GM21367 (cell line): ENCODE measurements around the gene ZNF484.
"Not testable (repeated sequence)": the region's sequence is repeated elsewhere in the genome, so short reads cannot be mapped to it uniquely, and the experiment has no call there.

ENCODE experiments used
- ATAC-seq: cut with Tn5 transposase; IDR thresholded peaks from one replicate; pipeline ENCODE4 v1.9.1; 2021; ENCODE audit not compliant: unreplicated experiment

The ZNF484 gene

GRCh38 chr9:92864152-92864551 lies 13.7 kb downstream of the ZNF484 start:
- ATAC-seq: no peak

- no peak for ATAC-seq
These were observed 17.0 kb downstream of the ZNF484 start for GRCh38 chr9:92860867-92861266.

- no peak for ATAC-seq
These were observed 20.6 kb downstream of the ZNF484 start for GRCh38 chr9:92857236-92857635.

GRCh38 chr9:92853716-92854115 lies 24.1 kb downstream of the ZNF484 start:
- ATAC-seq: no peak

- no peak for ATAC-seq
These were observed 26.9 kb downstream of the ZNF484 start for GRCh38 chr9:92850898-92851297.

GRCh38 chr9:92848740-92849139 lies 29.1 kb downstream of the ZNF484 start:
- ATAC-seq: not testable (repeated sequence)

GRCh38 chr9:92846662-92847145 lies 31.1 kb downstream of the ZNF484 start:
- ATAC-seq: no peak

- ATAC-seq: not testable (repeated sequence)
These were observed 39.4 kb downstream of the ZNF484 start for GRCh38 chr9:92838411-92838810.

GRCh38 chr9:92837191-92837590 lies 40.6 kb downstream of the ZNF484 start:
- no peak for ATAC-seq

- no peak for ATAC-seq
These were observed 48.4 kb downstream of the ZNF484 start for GRCh38 chr9:92829420-92829819.

- not testable (repeated sequence) for ATAC-seq
These were observed 52.8 kb downstream of the ZNF484 start for GRCh38 chr9:92825065-92825464.

- no peak for ATAC-seq
These were observed 56.9 kb downstream of the ZNF484 start for GRCh38 chr9:92820964-92821363.

- not testable (repeated sequence) for ATAC-seq
These were observed 57.9 kb downstream of the ZNF484 start for GRCh38 chr9:92819898-92820297.

- ATAC-seq: not testable (repeated sequence)
These were observed 68.1 kb downstream of the ZNF484 start for GRCh38 chr9:92809629-92810326.

- ATAC-seq: no peak
These were observed 68.9 kb downstream of the ZNF484 start for GRCh38 chr9:92808726-92809451.

GRCh38 chr9:92807757-92808725 lies 69.8 kb downstream of the ZNF484 start:
- no peak for ATAC-seq

GRCh38 chr9:92807031-92807756 lies 70.6 kb downstream of the ZNF484 start:
- no peak for ATAC-seq

- ATAC-seq: no peak
These were observed 73.1 kb downstream of the ZNF484 start for GRCh38 chr9:92804727-92805126.

GRCh38 chr9:92798358-92798757 lies 79.5 kb downstream of the ZNF484 start:
- no peak for ATAC-seq

GRCh38 chr9:92796337-92796804 lies 81.5 kb downstream of the ZNF484 start:
- ATAC-seq: not testable (repeated sequence)
